ENCODE data around the gene XXYLT1.

- TF ChIP-seq, protein P1, sequence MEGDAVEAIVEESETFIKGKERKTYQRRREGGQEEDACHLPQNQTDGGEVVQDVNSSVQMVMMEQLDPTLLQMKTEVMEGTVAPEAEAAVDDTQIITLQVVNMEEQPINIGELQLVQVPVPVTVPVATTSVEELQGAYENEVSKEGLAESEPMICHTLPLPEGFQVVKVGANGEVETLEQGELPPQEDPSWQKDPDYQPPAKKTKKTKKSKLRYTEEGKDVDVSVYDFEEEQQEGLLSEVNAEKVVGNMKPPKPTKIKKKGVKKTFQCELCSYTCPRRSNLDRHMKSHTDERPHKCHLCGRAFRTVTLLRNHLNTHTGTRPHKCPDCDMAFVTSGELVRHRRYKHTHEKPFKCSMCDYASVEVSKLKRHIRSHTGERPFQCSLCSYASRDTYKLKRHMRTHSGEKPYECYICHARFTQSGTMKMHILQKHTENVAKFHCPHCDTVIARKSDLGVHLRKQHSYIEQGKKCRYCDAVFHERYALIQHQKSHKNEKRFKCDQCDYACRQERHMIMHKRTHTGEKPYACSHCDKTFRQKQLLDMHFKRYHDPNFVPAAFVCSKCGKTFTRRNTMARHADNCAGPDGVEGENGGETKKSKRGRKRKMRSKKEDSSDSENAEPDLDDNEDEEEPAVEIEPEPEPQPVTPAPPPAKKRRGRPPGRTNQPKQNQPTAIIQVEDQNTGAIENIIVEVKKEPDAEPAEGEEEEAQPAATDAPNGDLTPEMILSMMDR (IDR thresholded peaks at IDR 0.05; ENCODE audit: low read depth, low read length, poor library complexity, severe bottlenecking) = no peak
- TF ChIP-seq EZH2phosphoT487 (IDR thresholded peaks at IDR 0.05; ENCODE audit: borderline replicate concordance, low read length) = no peak
Observed at GRCh38 chr3:195212749-195213375, 58.1 kb downstream of the XXYLT1 start.

Data from DOHH2 (cell line).